ENCODE measurements around the gene RPUSD1. TPM values are rescaled to one million over a fixed set of nuclear protein-coding genes. Genes with fewer than 3 reads are reported as not detected.

Gene RPUSD1
- total RNA-seq, 5 donors from 2014 or later (not counting 1 experiment from before 2014, with no cell fraction given), result 16.0 to 35.3 (median 34.5) TPM

GRCh38 chr16:770411-770810 is 17.8 kb downstream of the RPUSD1 start:
- Histone ChIP-seq H3K4me1 (ENCODE audit: control insufficient read depth in 1 of 2, extremely low read depth in 1 of 2, insufficient read depth in 2 of 2, low read length in 2 of 2) (no peaks in the 10 kb centered on the region), H3K9me3 (no peaks in the 10 kb centered on the region), H3K4me3 (ENCODE audit: control insufficient read depth in 1 of 2, extremely low read depth in 1 of 2, low read length in 1 of 2) (no peak overlapping the region), H3K36me3 (ENCODE audit: control insufficient read depth in 2 of 2, extremely low read depth in 1 of 2, insufficient read depth in 1 of 2, low read length in 1 of 2) (no peaks in the 10 kb centered on the region), H3K27ac (ENCODE audit: low read length) (no peak overlapping the region), H3K27me3 (replicated peaks in 1 of 2; ENCODE audit: control insufficient read depth in 2 of 2, extremely low read depth in 1 of 2, insufficient read depth in 2 of 2, low read length in 1 of 2) (peaks cover 0 to 40% of the 10 kb centered on the region in 2 experiments)
- Mint-ChIP-seq H3K4me3 (no peak overlapping the region), H3K36me3 (no peaks in the 10 kb centered on the region), H3K27me3 (peaks cover 0 to 4% of the 10 kb centered on the region in 2 donors), H3K27ac (no peak overlapping the region), H3K9me3 (no peaks in the 10 kb centered on the region), H3K4me1 (no peaks in the 10 kb centered on the region)
- no peak for ATAC-seq (replicated peaks in 1 of 4)
- POLR2A ChIA-PET, result no interaction called here
- CTCF ChIA-PET, result no interaction called here
- DNase-seq, result no peak
- WGBS (ENCODE audit: insufficient coverage), result no CpG with 5 or more reads among the region's 13 CpGs

GRCh38 chr16:769934-770333 is 18.2 kb downstream of the RPUSD1 start:
- Histone ChIP-seq H3K27ac (ENCODE audit: low read length) (no peak overlapping the region), H3K27me3 (replicated peaks in 1 of 2; ENCODE audit: control insufficient read depth in 2 of 2, extremely low read depth in 1 of 2, insufficient read depth in 2 of 2, low read length in 1 of 2) (peaks cover 0 to 35% of the 10 kb centered on the region in 2 experiments), H3K36me3 (ENCODE audit: control insufficient read depth in 2 of 2, extremely low read depth in 1 of 2, insufficient read depth in 1 of 2, low read length in 1 of 2) (no peaks in the 10 kb centered on the region), H3K4me3 (ENCODE audit: control insufficient read depth in 1 of 2, extremely low read depth in 1 of 2, low read length in 1 of 2) (no peak overlapping the region), H3K9me3 (no peaks in the 10 kb centered on the region), H3K4me1 (ENCODE audit: control insufficient read depth in 1 of 2, extremely low read depth in 1 of 2, insufficient read depth in 2 of 2, low read length in 2 of 2) (no peaks in the 10 kb centered on the region)
- ChIA-PET CTCF (no interaction called here), POLR2A (no interaction called here)
- H3K27me3 Mint-ChIP-seq, result peaks cover 0 to 4% of the 10 kb centered on the region in 2 donors
- no peak overlapping the region for H3K27ac Mint-ChIP-seq
- ATAC-seq (replicated peaks in 1 of 4) (no peak), DNase-seq (no peak)
- no peak overlapping the region for H3K4me3 Mint-ChIP-seq
- H3K4me1 Mint-ChIP-seq, result no peaks in the 10 kb centered on the region
- no peaks in the 10 kb centered on the region for H3K9me3 Mint-ChIP-seq
- whole genome bisulfite sequencing (ENCODE audit: insufficient coverage), result 87% methylated on average over 16 of the region's 19 CpGs
- H3K36me3 Mint-ChIP-seq, result no peaks in the 10 kb centered on the region

GRCh38 chr16:769184-769784 is 18.9 kb downstream of the RPUSD1 start:
- H3K27ac Mint-ChIP-seq, result no peak overlapping the region
- no peak for DNase-seq
- no peak for ATAC-seq (replicated peaks in 1 of 4)
- CTCF ChIA-PET, result no interaction called here
- peaks cover 0 to 4% of the 10 kb centered on the region in 2 donors for H3K27me3 Mint-ChIP-seq
- H3K36me3 ChIP-seq (ENCODE audit: control insufficient read depth in 2 of 2, extremely low read depth in 1 of 2, insufficient read depth in 1 of 2, low read length in 1 of 2), result no peaks in the 10 kb centered on the region
- no peak overlapping the region for H3K27ac ChIP-seq (ENCODE audit: low read length)
- no peaks in the 10 kb centered on the region for H3K36me3 Mint-ChIP-seq
- H3K9me3 Mint-ChIP-seq, result no peaks in the 10 kb centered on the region
- H3K4me1 Mint-ChIP-seq, result no peaks in the 10 kb centered on the region
- 71% methylated on average over 8 of the region's 20 CpGs for WGBS (ENCODE audit: insufficient coverage)
- H3K27me3 ChIP-seq (replicated peaks in 1 of 2; ENCODE audit: control insufficient read depth in 2 of 2, extremely low read depth in 1 of 2, insufficient read depth in 2 of 2, low read length in 1 of 2), result peaks cover 0 to 37% of the 10 kb centered on the region in 2 experiments
- H3K4me1 ChIP-seq (ENCODE audit: control insufficient read depth in 1 of 2, extremely low read depth in 1 of 2, insufficient read depth in 2 of 2, low read length in 2 of 2), result no peaks in the 10 kb centered on the region
- H3K9me3 ChIP-seq, result no peaks in the 10 kb centered on the region
- H3K4me3 Mint-ChIP-seq, result no peak overlapping the region
- H3K4me3 ChIP-seq (ENCODE audit: control insufficient read depth in 1 of 2, extremely low read depth in 1 of 2, low read length in 1 of 2), result no peak overlapping the region
- POLR2A ChIA-PET, result no interaction called here

- DNase-seq (no peak), ATAC-seq (replicated peaks in 1 of 4) (no peak)
- Mint-ChIP-seq H3K36me3 (no peaks in the 10 kb centered on the region), H3K4me1 (no peaks in the 10 kb centered on the region), H3K27ac (no peak overlapping the region), H3K27me3 (peaks cover 0 to 4% of the 10 kb centered on the region in 2 donors), H3K4me3 (no peak overlapping the region), H3K9me3 (no peaks in the 10 kb centered on the region)
- ChIA-PET POLR2A (no interaction called here), CTCF (no interaction called here)
- Histone ChIP-seq H3K27me3 (replicated peaks in 1 of 2; ENCODE audit: control insufficient read depth in 2 of 2, extremely low read depth in 1 of 2, insufficient read depth in 2 of 2, low read length in 1 of 2) (peaks cover 0 to 41% of the 10 kb centered on the region in 2 experiments), H3K36me3 (ENCODE audit: control insufficient read depth in 2 of 2, extremely low read depth in 1 of 2, insufficient read depth in 1 of 2, low read length in 1 of 2) (no peaks in the 10 kb centered on the region), H3K27ac (ENCODE audit: low read length) (no peak overlapping the region), H3K9me3 (no peaks in the 10 kb centered on the region), H3K4me1 (ENCODE audit: control insufficient read depth in 1 of 2, extremely low read depth in 1 of 2, insufficient read depth in 2 of 2, low read length in 2 of 2) (no peaks in the 10 kb centered on the region), H3K4me3 (ENCODE audit: control insufficient read depth in 1 of 2, extremely low read depth in 1 of 2, low read length in 1 of 2) (no peak overlapping the region)
- WGBS (ENCODE audit: insufficient coverage), result 70% methylated on average over 11 of the region's 21 CpGs
Observed at GRCh38 chr16:768428-768827, 19.8 kb downstream of the RPUSD1 start.

GRCh38 chr16:767743-768235 is 20.4 kb downstream of the RPUSD1 start:
- DNase-seq, result no peak
- peaks cover 0 to 4% of the 10 kb centered on the region in 2 donors for H3K27me3 Mint-ChIP-seq
- H3K9me3 ChIP-seq, result no peaks in the 10 kb centered on the region
- no peaks in the 10 kb centered on the region for H3K9me3 Mint-ChIP-seq
- ChIA-PET POLR2A (no interaction called here), CTCF (no interaction called here)
- no peaks in the 10 kb centered on the region for H3K4me1 ChIP-seq (ENCODE audit: control insufficient read depth in 1 of 2, extremely low read depth in 1 of 2, insufficient read depth in 2 of 2, low read length in 2 of 2)
- no peak overlapping the region for H3K27ac ChIP-seq (ENCODE audit: low read length)
- WGBS (ENCODE audit: insufficient coverage), result 57% methylated on average over 2 of the region's 38 CpGs
- no peaks in the 10 kb centered on the region for H3K36me3 ChIP-seq (ENCODE audit: control insufficient read depth in 2 of 2, extremely low read depth in 1 of 2, insufficient read depth in 1 of 2, low read length in 1 of 2)
- ATAC-seq (replicated peaks in 1 of 4), result no peak
- H3K36me3 Mint-ChIP-seq, result no peaks in the 10 kb centered on the region
- no peak overlapping the region for H3K4me3 Mint-ChIP-seq
- peaks cover 0 to 46% of the 10 kb centered on the region in 2 experiments for H3K27me3 ChIP-seq (replicated peaks in 1 of 2; ENCODE audit: control insufficient read depth in 2 of 2, extremely low read depth in 1 of 2, insufficient read depth in 2 of 2, low read length in 1 of 2)
- no peaks in the 10 kb centered on the region for H3K4me1 Mint-ChIP-seq
- no peak overlapping the region for H3K27ac Mint-ChIP-seq
- no peak overlapping the region for H3K4me3 ChIP-seq (ENCODE audit: control insufficient read depth in 1 of 2, extremely low read depth in 1 of 2, low read length in 1 of 2)

- Mint-ChIP-seq H3K4me1 (no peaks in the 10 kb centered on the region), H3K27ac (no peak overlapping the region), H3K9me3 (no peaks in the 10 kb centered on the region), H3K4me3 (no peak overlapping the region), H3K36me3 (no peaks in the 10 kb centered on the region), H3K27me3 (peaks cover 0 to 4% of the 10 kb centered on the region in 2 donors)
- peaks cover 0 to 45% of the 10 kb centered on the region in 2 experiments for H3K27me3 ChIP-seq (replicated peaks in 1 of 2; ENCODE audit: control insufficient read depth in 2 of 2, extremely low read depth in 1 of 2, insufficient read depth in 2 of 2, low read length in 1 of 2)
- no peak overlapping the region for H3K27ac ChIP-seq (ENCODE audit: low read length)
- no peak for DNase-seq
- ChIA-PET CTCF (no interaction called here), POLR2A (no interaction called here)
- H3K9me3 ChIP-seq, result no peaks in the 10 kb centered on the region
- no peak overlapping the region for H3K4me3 ChIP-seq (ENCODE audit: control insufficient read depth in 1 of 2, extremely low read depth in 1 of 2, low read length in 1 of 2)
- ATAC-seq (replicated peaks in 1 of 4), result no peak
- no peaks in the 10 kb centered on the region for H3K36me3 ChIP-seq (ENCODE audit: control insufficient read depth in 2 of 2, extremely low read depth in 1 of 2, insufficient read depth in 1 of 2, low read length in 1 of 2)
- H3K4me1 ChIP-seq (ENCODE audit: control insufficient read depth in 1 of 2, extremely low read depth in 1 of 2, insufficient read depth in 2 of 2, low read length in 2 of 2), result no peaks in the 10 kb centered on the region
- WGBS (ENCODE audit: insufficient coverage), result 70% methylated on average over 30 of the region's 48 CpGs
Observed at GRCh38 chr16:766820-767640, 21.2 kb downstream of the RPUSD1 start.

All from T-cell (primary cell).